Spinal cord (tissue), 10 donors: ENCODE data around the gene B3GALT5. TPM values are rescaled to one million over a fixed set of nuclear protein-coding genes. Genes with fewer than 3 reads are reported as not detected.
"Not testable (repeated sequence)": the region's sequence is repeated elsewhere in the genome, so short reads cannot be mapped to it uniquely, and the experiment has no call there.

Experiments
- DNase-seq, 6 donors: peaks; one replicate each; pipeline versions ENCODE4 v3.0.0 to v3.0.0-alpha.2; 2013 to 2015; ENCODE audit warnings: low spot score in 6 of 6, low read depth in 4 of 6
- H3K27ac ChIP-seq: one replicate; pipeline ENCODE4 v1.5.1; 2013; ENCODE audit warnings: low read depth, low read length, control low read depth
- H3K27me3 ChIP-seq: one replicate; pipeline ENCODE4 v1.6.1; 2013; ENCODE audit warnings: low read length; ENCODE audit not compliant: control insufficient read depth, insufficient read depth
- H3K36me3 ChIP-seq: one replicate; pipeline ENCODE4 v1.6.1; 2013; ENCODE audit warnings: low read length; ENCODE audit not compliant: control insufficient read depth, insufficient read depth
- H3K4me1 ChIP-seq: one replicate; pipeline ENCODE4 v1.6.1; 2013; ENCODE audit warnings: low read length; ENCODE audit not compliant: control insufficient read depth, insufficient read depth
- H3K4me3 ChIP-seq: one replicate; pipeline ENCODE4 v1.5.1; 2013; ENCODE audit warnings: low read depth, low read length, control low read depth
- H3K9me3 ChIP-seq: one replicate; pipeline ENCODE4 v1.6.1; 2013; ENCODE audit warnings: low read length; ENCODE audit not compliant: control insufficient read depth, insufficient read depth
- WGBS: methylation state at CpG from one replicate; pipeline ENCODE4 v1.1.5; 2013; ENCODE audit warnings: missing lambda C conversion rate; ENCODE audit not compliant: insufficient coverage; 5-methylcytosine and 5-hydroxymethylcytosine counted together
- polyA plus RNA-seq, 2 donors: library from polyadenylated mRNA; unstranded; fragments of 120-200 nt; gene quantifications; one replicate each; pipeline ENCODE4 v1.2.1, GENCODE V29; 2013; ENCODE audit not compliant: insufficient read length in 2 of 2
- total RNA-seq, 2 donors: library from RNA; depleted of rRNA in 1 of 2; stranded (reverse); fragments of 120-200 nt in 1 of 2; fragments of >200 nt in 1 of 2; gene quantifications; one replicate each; pipeline versions ENCODE4 v1.2.3 to v1.2.4, GENCODE V29; 2013 to 2014
- donor health status: healthy.

B3GALT5 gene
- total and polyA plus RNA-seq, 4 donors, result 3.1 to 3.5 (median 3.3) TPM

- DNase-seq, result no peak
- WGBS, result no CpG with 5 or more reads among the region's 4 CpGs
- Histone ChIP-seq H3K27ac (no peak overlapping the region), H3K36me3 (no peaks in the 10 kb centered on the region), H3K9me3 (no peaks in the 10 kb centered on the region), H3K27me3 (no peaks in the 10 kb centered on the region), H3K4me3 (no peak overlapping the region), H3K4me1 (no peaks in the 10 kb centered on the region)
Measured at GRCh38 chr21:39681257-39681656, 68.5 kb downstream of the B3GALT5 start.

DNA sequence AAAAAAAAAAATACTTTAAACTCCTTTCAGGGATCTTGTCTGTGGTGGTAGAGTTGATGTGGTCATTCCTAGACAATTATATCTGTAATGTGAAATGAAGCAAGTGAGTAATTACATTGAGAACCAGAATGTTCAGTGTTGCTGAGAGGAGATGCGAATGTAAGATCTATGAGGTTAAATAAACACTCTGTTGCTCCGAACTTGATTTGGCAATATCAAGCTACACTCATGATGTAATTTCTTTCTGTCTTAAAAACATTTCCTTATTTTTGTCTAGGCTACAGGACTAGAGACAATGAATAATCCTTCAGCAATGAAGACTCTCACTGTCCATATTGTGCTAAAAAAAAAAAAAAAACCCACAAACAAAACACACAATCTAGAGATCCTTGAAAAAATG lies 69.1 kb downstream of the B3GALT5 start:
- no peak for DNase-seq
- H3K36me3 ChIP-seq, result no peaks in the 10 kb centered on the region
- no peaks in the 10 kb centered on the region for H3K9me3 ChIP-seq
- H3K27me3 ChIP-seq, result no peaks in the 10 kb centered on the region
- no peaks in the 10 kb centered on the region for H3K4me1 ChIP-seq
- no CpG with 5 or more reads among the region's 2 CpGs for WGBS
- no peak overlapping the region for H3K4me3 ChIP-seq
- H3K27ac ChIP-seq, result no peak overlapping the region

- H3K9me3 ChIP-seq, result no peaks in the 10 kb centered on the region
- no peaks in the 10 kb centered on the region for H3K4me1 ChIP-seq
- no peaks in the 10 kb centered on the region for H3K27me3 ChIP-seq
- DNase-seq, result no peak
- H3K27ac ChIP-seq, result no peak overlapping the region
- H3K4me3 ChIP-seq, result no peak overlapping the region
- H3K36me3 ChIP-seq, result no peaks in the 10 kb centered on the region
- WGBS, result no CpG with 5 or more reads among the region's 1 CpG
Measured at GRCh38 chr21:39685236-39685635, 72.5 kb downstream of the B3GALT5 start.

DNA sequence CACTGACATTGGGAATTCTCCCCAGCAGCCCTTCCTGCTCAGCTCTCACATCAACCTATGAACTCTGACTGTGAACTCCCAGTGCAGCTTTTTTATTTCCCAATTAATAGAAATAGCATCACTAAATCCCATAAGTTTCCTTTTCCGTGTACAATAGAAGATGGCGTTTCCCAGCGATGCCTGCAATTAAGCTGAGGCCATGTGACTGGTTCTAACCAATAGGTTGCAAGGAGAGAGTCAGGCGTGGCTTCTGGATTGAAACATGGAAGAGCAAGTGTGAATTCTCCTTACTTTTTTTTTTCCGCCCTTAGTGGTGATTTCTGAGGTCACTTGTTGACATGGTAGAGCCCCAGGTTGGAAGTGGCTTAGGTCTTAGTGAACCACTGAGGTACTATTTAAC lies 73.3 kb downstream of the B3GALT5 start:
- 100% methylated on average over 3 of the region's 5 CpGs for WGBS
- no peaks in the 10 kb centered on the region for H3K9me3 ChIP-seq
- no peak overlapping the region for H3K27ac ChIP-seq
- no peak overlapping the region for H3K4me3 ChIP-seq
- H3K27me3 ChIP-seq, result no peaks in the 10 kb centered on the region
- no peaks in the 10 kb centered on the region for H3K4me1 ChIP-seq
- no peak for DNase-seq
- no peaks in the 10 kb centered on the region for H3K36me3 ChIP-seq

DNA sequence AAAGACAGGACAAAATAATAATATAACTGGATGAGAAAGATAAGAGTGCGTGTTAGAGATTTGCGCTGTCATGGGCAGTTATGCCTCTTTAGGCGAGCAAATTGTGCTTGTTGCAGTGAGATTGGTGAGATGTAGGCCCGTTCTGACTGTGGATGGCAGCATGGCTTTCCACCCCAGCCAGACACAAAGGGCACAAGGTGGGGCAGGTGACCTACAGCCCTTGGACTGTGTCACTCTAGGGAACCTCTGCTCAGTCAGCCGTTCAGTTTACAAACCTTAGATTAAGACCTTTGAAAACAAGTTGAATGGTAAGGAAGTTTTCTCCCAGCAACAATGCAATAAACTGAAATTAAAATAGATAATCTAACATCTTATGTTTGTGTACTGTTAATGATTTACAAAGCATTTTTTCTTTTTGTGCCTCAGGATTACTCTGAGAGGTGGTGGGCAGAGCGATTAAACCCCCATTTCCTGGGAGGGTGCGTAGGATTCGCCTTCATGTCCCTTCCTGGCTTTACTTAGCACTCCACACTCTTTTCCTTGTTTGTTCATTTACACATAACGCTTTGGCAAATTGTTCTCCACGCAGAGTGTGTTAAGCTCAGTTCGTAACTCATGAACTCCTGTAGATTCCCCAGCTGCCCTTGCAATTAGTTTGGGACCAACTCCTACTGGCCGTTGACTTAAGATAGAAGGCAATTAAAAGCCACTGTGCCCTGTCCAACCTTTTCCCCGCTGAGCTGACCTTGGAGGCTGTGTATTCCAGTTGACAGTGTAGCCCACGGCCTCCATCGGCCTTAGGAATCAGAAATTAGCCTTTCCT lies 74.1 kb downstream of the B3GALT5 start:
- WGBS, result 84% methylated on average over 14 of the region's 15 CpGs

GRCh38 chr21:39688010-39688409 lies 75.3 kb downstream of the B3GALT5 start:
- no peak overlapping the region for H3K27ac ChIP-seq

More for the DNA sequence above, 74.1 kb downstream of the B3GALT5 start:
- H3K9me3 ChIP-seq, result no peaks in the 10 kb centered on the region
- DNase-seq, result peak in 1 of 6 donors; percentile 17
- H3K27me3 ChIP-seq, result no peaks in the 10 kb centered on the region
- no peak overlapping the region for H3K27ac ChIP-seq
- H3K36me3 ChIP-seq, result no peaks in the 10 kb centered on the region
- H3K4me1 ChIP-seq, result no peaks in the 10 kb centered on the region
- no peak overlapping the region for H3K4me3 ChIP-seq

DNA sequence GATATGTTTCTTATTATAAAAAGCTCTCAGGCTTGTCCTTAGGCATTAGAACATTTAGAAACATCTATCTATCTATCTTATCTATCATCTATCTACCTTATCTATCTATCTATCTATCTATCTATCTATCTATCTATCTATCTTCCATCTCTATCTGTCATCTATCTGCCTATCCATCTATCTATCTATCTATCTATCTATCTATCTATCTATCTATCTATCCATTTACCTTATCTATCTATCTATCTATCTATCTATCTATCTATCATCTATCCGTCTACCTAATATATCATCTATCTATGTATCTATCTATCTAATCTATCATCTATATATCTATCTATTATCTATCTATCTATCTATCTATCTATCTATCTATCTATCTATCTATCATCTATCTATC lies 77.1 kb downstream of the B3GALT5 start:
- H3K4me3 ChIP-seq, H3K4me1 ChIP-seq, H3K27ac ChIP-seq, H3K36me3 ChIP-seq, H3K9me3 ChIP-seq, DNase-seq, H3K27me3 ChIP-seq: not testable (repeated sequence)
- WGBS, result no CpG with 5 or more reads among the region's 1 CpG

More at GRCh38 chr21:39688010-39688409, 75.3 kb downstream of the B3GALT5 start:
- Histone ChIP-seq H3K36me3 (no peaks in the 10 kb centered on the region), H3K4me3 (no peak overlapping the region), H3K4me1 (no peaks in the 10 kb centered on the region), H3K9me3 (no peaks in the 10 kb centered on the region), H3K27me3 (no peaks in the 10 kb centered on the region)
- WGBS, result 57% methylated on average over 1 of the region's 1 CpG
- no peak for DNase-seq

- DNase-seq, result no peak
- no peaks in the 10 kb centered on the region for H3K27me3 ChIP-seq
- no peak overlapping the region for H3K4me3 ChIP-seq
- H3K36me3 ChIP-seq, result no peaks in the 10 kb centered on the region
- no peak overlapping the region for H3K27ac ChIP-seq
- H3K4me1 ChIP-seq, result no peaks in the 10 kb centered on the region
- H3K9me3 ChIP-seq, result no peaks in the 10 kb centered on the region
- 60% methylated on average over 1 of the region's 4 CpGs for whole genome bisulfite sequencing
Measured at GRCh38 chr21:39690454-39690853, 77.7 kb downstream of the B3GALT5 start.

GRCh38 chr21:39694750-39695149 lies 82.0 kb downstream of the B3GALT5 start:
- Histone ChIP-seq H3K27me3 (no peaks in the 10 kb centered on the region), H3K9me3 (no peaks in the 10 kb centered on the region), H3K4me3 (no peak overlapping the region), H3K27ac (no peak overlapping the region), H3K36me3 (no peaks in the 10 kb centered on the region), H3K4me1 (no peaks in the 10 kb centered on the region)
- WGBS, result 80% methylated on average over 2 of the region's 5 CpGs
- no peak for DNase-seq

DNA sequence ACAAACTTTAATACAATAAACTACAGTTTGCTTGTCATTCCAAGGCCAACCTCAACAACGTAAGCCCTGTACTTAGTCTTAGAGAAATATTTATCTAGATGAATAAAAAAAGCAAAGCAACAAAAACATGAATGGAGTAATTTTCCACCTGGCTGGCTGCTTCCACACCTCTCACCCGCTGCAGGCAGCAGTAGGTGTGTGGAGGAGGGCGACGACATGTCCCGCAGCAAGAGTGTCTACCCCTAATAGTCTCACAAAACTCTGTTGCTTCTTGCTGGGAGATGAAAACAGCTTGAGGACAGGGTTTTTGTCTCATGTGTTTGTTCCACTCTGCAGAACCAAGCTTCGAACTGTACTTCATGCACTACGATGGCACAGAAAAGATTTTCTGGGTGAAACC lies 83.5 kb downstream of the B3GALT5 start:
- H3K27me3 ChIP-seq, result no peaks in the 10 kb centered on the region
- no peak overlapping the region for H3K27ac ChIP-seq
- no peaks in the 10 kb centered on the region for H3K36me3 ChIP-seq
- H3K4me1 ChIP-seq, result no peaks in the 10 kb centered on the region
- no peaks in the 10 kb centered on the region for H3K9me3 ChIP-seq
- no peak overlapping the region for H3K4me3 ChIP-seq
- WGBS, result no CpG with 5 or more reads among the region's 7 CpGs
- DNase-seq, result no peak
